ENCODE data around the gene CUL2.
"Not testable (repeated sequence)": the region's sequence is repeated elsewhere in the genome, so short reads cannot be mapped to it uniquely, and the experiment has no call there.

Gene CUL2

DNA sequence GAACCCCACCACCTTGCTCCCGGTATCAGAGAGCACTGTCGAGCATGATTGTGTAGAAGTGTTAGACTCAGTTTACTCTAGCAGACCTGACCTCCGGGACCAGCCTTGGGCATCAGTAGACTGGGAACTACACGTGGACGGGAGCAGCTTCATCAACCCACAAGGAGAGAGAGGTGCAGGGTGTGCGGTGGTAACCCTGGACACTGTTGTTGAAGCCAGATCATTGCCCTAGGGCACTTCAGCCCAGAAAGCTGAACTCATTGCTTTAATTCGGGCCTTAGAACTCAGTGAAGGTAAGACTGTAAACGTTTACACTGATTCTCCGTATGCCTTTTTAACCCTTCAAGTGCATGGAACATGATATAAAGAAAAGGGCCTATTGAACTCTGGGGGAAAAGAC is 117.0 kb downstream of the CUL2 start:
- not testable (repeated sequence) for H3K36me3 Mint-ChIP-seq; DNase-seq; ATAC-seq (replicated peaks); H3K27me3 Mint-ChIP-seq; H3K4me3 Mint-ChIP-seq; H3K27ac Mint-ChIP-seq; H3K4me1 Mint-ChIP-seq
- peaks cover 7 to 15% of the 10 kb centered on the region in 2 donors for H3K9me3 Mint-ChIP-seq

DNA sequence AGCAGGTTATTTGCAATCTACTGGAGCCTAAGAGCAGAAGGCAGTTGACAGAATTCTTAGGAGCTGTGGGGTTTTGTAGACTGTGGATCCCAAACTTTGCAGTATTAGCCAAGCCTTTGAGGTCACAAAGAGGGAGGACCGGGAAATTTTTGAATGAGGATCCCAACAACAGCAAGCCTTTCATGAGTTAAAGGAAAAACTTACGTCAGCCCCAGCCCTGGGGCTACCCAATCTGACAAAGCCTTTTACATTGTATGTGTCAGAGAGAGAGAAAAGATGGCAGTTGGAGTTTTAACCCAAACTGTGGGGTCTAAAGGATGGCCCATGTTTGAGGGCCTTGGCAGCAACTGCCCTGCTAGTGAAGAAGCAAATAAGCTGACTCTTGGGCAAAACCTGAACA is 117.5 kb downstream of the CUL2 start:
- peaks cover 6 to 15% of the 10 kb centered on the region in 2 donors for H3K9me3 Mint-ChIP-seq
- H3K27ac Mint-ChIP-seq; H3K4me1 Mint-ChIP-seq; H3K4me3 Mint-ChIP-seq; H3K27me3 Mint-ChIP-seq; H3K36me3 Mint-ChIP-seq; ATAC-seq (replicated peaks); DNase-seq: not testable (repeated sequence)

DNA sequence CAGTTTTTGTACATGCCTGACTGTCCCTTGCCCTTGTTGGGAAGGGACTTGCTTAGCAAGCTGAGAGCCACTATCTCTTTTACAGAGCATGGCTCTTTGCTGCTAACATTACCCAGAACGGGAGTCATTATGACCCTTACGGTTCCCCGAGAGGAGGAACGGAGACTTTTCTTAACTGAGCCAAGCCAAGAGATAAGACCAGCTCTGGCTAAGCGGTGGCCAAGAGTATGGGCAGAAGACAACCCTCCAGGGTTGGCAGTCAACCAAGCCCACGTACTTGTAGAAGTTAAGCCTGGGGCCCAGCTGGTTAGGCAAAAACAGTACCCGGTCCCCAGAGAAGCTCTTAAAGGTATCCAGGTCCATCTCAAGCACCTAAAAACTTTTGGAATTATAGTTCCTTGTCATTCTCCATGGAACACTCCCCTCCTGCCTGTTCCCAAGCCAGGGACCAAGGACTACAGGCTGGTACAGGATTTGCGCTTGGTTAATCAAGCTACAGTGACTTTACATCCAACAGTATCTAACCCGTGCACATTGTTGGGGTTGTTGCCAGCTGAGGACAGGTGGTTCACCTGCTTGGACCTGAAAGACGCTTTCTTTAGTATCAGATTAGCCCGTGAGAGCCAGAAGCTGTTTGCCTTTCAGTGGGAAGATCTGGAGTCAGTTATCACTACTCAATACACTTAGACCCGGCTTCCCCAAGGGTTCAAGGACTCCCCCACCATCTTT is 118.4 kb downstream of the CUL2 start:
- not testable (repeated sequence) for DNase-seq; H3K4me3 Mint-ChIP-seq; H3K36me3 Mint-ChIP-seq; H3K27ac Mint-ChIP-seq; H3K4me1 Mint-ChIP-seq; ATAC-seq (replicated peaks); H3K27me3 Mint-ChIP-seq
- peaks cover 6 to 15% of the 10 kb centered on the region in 2 donors for H3K9me3 Mint-ChIP-seq

DNA sequence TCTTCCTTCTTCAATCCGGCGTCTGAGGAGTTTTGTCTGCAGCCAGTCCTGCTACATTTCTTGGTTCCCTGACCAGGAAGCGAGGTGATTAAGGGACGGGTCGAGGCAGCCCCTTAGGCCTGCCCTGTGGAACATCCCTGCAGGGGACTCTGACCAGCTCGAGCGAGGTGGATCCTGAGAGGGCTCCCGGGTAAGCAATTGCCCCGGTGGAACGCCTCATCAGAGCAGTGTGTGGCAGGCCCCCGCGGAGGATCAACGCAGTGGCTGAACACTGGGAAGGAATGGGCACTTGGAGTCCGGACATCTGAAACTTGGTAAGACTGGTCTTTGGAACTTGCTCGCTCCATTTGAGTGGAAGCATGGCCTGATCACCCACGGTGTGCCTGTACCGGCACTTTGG is 121.0 kb downstream of the CUL2 start:
- Mint-ChIP-seq H3K4me1 (no peaks in the 10 kb centered on the region), H3K27me3 (peaks cover 0 to 8% of the 10 kb centered on the region in 2 donors), H3K9me3 (peaks cover 2% of the 10 kb centered on the region in 2 donors), H3K4me3 (no peak overlapping the region), H3K36me3 (no peaks in the 10 kb centered on the region), H3K27ac (no peak overlapping the region)
- ATAC-seq (replicated peaks) (no peak), DNase-seq (no peak)

DNA sequence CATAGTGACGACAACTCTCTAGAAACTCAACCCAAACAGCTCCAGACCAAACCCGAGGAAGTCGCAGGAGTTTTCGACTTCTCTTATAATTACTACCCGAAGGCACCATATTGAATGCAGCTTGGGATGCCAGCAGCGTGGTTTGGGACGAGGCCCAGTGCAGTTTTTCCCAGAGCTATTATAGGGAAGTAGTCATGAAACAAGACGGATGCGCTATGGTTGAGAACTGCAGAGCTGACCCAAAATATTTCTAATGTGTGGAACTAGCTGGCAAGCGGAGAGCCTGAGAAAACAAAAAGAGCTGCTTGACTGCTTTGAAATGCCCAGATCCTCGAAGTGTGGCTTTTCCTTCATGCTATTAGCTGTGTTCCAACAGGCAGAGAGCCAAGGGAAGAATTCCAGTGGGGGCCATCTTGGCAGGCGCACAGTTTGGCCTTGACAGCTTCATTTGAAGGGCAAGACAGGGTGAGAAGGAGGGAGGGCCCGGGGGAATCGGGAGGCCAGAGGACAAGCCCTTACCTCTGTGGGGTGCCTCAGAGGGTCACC is 122.7 kb downstream of the CUL2 start:
- DNase-seq = no peak
- no peak overlapping the region for H3K4me3 Mint-ChIP-seq
- ATAC-seq (replicated peaks) = no peak
- peaks cover 0 to 8% of the 10 kb centered on the region in 2 donors for H3K27me3 Mint-ChIP-seq
- no peaks in the 10 kb centered on the region for H3K4me1 Mint-ChIP-seq
- no peaks in the 10 kb centered on the region for H3K9me3 Mint-ChIP-seq
- H3K27ac Mint-ChIP-seq = no peak overlapping the region
- H3K36me3 Mint-ChIP-seq = no peaks in the 10 kb centered on the region

DNA sequence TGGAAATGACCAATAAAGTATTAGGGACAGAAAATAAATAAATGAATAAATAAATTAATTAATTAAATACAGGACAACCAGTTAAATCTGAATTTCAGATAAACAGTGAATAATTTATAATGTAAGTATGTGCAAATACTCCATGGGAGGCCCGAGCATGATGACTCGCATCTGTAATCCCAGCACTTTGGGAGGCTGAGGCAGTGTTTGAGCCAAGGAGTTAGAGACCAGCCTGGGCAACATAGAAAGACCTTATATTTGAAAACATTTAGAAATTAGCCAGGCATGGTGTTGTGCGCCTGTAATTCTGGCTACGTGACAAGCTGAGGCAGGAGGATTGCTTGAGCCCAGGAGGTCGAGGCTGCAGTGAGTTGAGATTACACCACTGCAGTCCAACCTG is 123.7 kb downstream of the CUL2 start:
- H3K27ac Mint-ChIP-seq = no peak overlapping the region
- DNase-seq (no peak), ATAC-seq (replicated peaks) (no peak)
- H3K27me3 Mint-ChIP-seq = peaks cover 0 to 8% of the 10 kb centered on the region in 2 donors
- H3K4me1 Mint-ChIP-seq = no peaks in the 10 kb centered on the region
- no peaks in the 10 kb centered on the region for H3K9me3 Mint-ChIP-seq
- no peaks in the 10 kb centered on the region for H3K36me3 Mint-ChIP-seq
- no peak overlapping the region for H3K4me3 Mint-ChIP-seq

DNA sequence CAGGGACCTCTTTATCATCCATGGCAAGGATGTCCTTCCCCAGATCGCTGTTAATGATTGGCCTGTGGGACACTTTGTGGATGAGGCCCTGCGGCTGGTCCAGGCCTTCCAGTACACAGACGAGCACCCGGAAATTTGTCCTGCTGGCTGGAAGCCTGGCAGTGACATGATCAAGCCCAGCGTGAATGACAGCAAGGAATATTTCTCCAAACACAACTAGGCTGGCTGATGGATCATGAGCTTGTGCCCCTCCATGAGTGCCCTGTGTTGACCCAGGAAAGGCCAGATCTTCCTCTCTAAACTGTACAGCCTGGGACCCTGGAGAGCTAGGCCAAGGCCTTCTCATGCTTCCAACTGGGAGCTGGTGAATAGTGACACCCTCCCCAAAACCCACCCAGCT is 124.1 kb downstream of the CUL2 start:
- H3K9me3 Mint-ChIP-seq = no peaks in the 10 kb centered on the region
- H3K4me3 Mint-ChIP-seq = no peak overlapping the region

DNA sequence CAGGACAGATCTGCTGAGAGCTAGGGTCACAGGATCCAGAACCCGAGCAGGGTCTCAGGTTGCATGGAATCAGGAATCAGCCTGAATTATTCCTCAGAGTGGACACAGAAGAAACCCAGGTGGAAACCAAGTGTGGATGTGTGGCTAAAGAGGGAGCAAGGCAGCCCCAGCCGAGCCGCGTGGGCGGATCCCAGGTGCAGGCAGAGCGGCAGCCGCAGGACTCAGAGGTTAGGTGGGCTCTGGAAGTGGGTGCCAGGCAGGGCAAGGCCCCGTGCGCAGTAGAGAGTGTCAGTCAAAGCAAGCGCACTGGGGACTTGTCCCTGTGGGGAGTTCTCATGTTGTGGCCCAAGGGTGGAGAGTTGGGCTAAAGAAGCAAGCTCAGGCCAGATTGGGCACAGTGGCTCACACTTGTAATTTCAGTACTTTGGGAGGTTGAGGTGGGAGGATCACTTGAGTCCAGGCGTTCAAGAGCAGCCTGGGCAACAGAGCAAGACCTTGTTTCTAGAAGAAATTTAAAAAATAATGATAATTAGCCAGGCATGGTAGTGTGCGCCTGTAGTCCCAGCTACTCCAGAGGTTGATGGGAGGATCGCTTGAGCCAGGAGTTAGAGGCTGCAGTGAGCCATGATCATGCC is 125.9 kb downstream of the CUL2 start:
- DNase-seq (no peak), ATAC-seq (replicated peaks) (no peak)
- H3K4me3 Mint-ChIP-seq = no peak overlapping the region
- peaks cover 0 to under 1% of the 10 kb centered on the region in 2 donors for H3K27me3 Mint-ChIP-seq
- H3K27ac Mint-ChIP-seq = no peak overlapping the region
- no peaks in the 10 kb centered on the region for H3K4me1 Mint-ChIP-seq
- H3K9me3 Mint-ChIP-seq = no peaks in the 10 kb centered on the region
- H3K36me3 Mint-ChIP-seq = no peaks in the 10 kb centered on the region

More for the DNA sequence above, 124.1 kb downstream of the CUL2 start:
- Mint-ChIP-seq H3K36me3 (no peaks in the 10 kb centered on the region), H3K27ac (no peak overlapping the region), H3K4me1 (no peaks in the 10 kb centered on the region), H3K27me3 (peaks cover 0 to 8% of the 10 kb centered on the region in 2 donors)
- ATAC-seq (replicated peaks) (no peak), DNase-seq (no peak)

DNA sequence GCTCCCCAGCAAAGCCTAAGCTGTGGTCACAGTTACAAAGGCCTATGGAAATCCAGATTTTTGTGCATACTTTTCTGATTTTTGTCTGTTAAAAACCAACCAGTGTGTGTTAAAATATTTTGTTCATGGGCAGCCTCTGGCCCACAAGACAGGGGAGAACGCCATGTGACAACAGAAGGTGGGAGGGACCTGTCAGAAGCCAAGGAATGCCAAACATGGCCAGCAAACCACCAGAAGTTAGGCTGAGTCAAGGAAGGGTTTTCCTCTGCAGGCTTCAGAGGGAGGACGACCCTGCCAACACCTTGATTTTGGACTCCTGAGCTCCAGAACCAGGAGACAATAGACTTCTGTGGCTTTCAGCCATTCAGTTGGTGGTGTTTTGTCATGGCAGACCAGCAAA is 127.3 kb downstream of the CUL2 start:
- H3K9me3 Mint-ChIP-seq = no peaks in the 10 kb centered on the region
- ATAC-seq (replicated peaks) (no peak), DNase-seq (no peak)
- H3K4me3 Mint-ChIP-seq = no peak overlapping the region
- H3K27me3 Mint-ChIP-seq = no peaks in the 10 kb centered on the region
- H3K36me3 Mint-ChIP-seq = no peaks in the 10 kb centered on the region
- no peak overlapping the region for H3K27ac Mint-ChIP-seq
- H3K4me1 Mint-ChIP-seq = no peaks in the 10 kb centered on the region

DNA sequence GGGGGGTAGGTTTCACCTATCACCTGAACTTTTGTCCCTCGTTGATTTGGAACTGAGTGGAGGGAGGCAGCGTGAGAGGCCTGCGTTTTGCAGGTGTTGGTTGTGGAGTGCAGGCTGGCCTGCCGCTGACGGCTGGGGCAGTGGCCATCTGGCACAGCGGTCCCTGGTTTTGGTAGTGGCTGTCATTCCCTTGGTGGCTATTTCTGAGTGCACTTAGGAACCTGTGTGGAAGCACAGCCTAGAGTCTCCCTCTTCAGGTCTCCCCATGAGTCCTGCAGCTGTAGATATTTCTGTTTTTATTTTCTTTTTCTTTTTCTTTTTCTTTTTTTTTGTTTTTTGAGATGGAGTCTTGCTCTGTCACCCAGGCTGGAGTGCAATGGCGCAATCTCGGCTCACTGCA is 129.2 kb downstream of the CUL2 start:
- Mint-ChIP-seq H3K4me1 (no peaks in the 10 kb centered on the region), H3K27me3 (no peaks in the 10 kb centered on the region), H3K9me3 (no peaks in the 10 kb centered on the region), H3K27ac (no peak overlapping the region), H3K36me3 (no peaks in the 10 kb centered on the region), H3K4me3 (no peak overlapping the region)
- DNase-seq = no peak
- no peak for ATAC-seq (replicated peaks)

DNA sequence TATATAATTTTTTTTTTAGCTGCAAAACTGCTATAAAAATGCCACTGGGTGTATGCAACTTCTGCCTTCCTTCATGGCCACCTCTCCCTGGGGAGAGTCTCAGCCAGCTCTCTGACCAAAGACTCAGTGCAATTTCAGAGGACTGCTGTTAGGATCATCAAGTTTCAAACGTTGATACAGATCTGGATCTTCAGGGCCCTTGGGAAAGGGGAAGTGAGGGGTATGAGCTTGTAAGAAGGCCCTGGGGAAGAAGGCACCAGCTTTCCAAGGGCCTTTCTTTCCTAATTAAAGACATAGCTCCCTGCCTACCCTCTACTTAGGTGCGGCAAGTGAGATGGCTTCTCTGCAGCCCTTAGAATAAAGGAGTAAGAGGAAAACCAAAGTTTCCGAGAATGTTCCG is 130.4 kb downstream of the CUL2 start:
- H3K36me3 Mint-ChIP-seq = no peaks in the 10 kb centered on the region
- H3K4me3 Mint-ChIP-seq = no peak overlapping the region

DNA sequence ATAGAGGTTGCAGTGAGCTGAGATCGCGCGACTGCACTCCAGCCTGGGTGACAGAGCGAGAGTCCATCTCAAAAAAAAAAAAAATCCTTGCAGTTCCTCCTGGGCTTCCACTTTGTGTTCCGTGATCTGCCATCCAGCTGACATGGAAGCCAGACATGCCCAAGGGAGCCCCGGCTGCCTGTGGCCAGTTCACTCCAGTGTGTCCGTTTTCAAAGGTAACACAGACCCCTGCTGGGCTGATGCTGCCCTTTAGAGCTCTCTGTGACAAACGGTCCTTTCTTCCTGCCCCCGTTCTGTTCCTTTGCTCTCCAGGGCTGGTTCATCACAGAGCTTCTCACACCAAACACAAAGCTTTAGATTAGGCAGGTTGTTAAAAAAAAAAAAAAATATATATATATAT is 130.8 kb downstream of the CUL2 start:
- no peak overlapping the region for H3K4me3 Mint-ChIP-seq
- DNase-seq (no peak), ATAC-seq (replicated peaks) (no peak)
- peak overlapping the region; percentile 5 for H3K27ac Mint-ChIP-seq
- no peaks in the 10 kb centered on the region for H3K36me3 Mint-ChIP-seq
- H3K9me3 Mint-ChIP-seq = no peaks in the 10 kb centered on the region
- no peaks in the 10 kb centered on the region for H3K4me1 Mint-ChIP-seq
- H3K27me3 Mint-ChIP-seq = no peaks in the 10 kb centered on the region

More for the DNA sequence above, 130.4 kb downstream of the CUL2 start:
- no peaks in the 10 kb centered on the region for H3K27me3 Mint-ChIP-seq
- no peaks in the 10 kb centered on the region for H3K4me1 Mint-ChIP-seq
- DNase-seq (no peak), ATAC-seq (replicated peaks) (no peak)
- H3K27ac Mint-ChIP-seq = no peak overlapping the region
- no peaks in the 10 kb centered on the region for H3K9me3 Mint-ChIP-seq
